Sigmoid colon (tissue), 7 donors: ENCODE data around the gene DIP2C. TPM values are rescaled to one million over a fixed set of nuclear protein-coding genes. Genes with fewer than 3 reads are reported as not detected.
A peak's percentile ranks its signal among the peaks of the same experiment; 100 is the strongest.
"Not testable (repeated sequence)": the region's sequence is repeated elsewhere in the genome, so short reads cannot be mapped to it uniquely, and the experiment has no call there.

Experiments used
- DNase-seq: peaks from one replicate; pipeline ENCODE4 v3.0.0-alpha.2; 2019
- H3K27ac ChIP-seq, 4 donors: fragments of 200-600 bp; sonication (generic); one replicate each; pipeline ENCODE4 v1.5.1; 2016 to 2019; ENCODE audit warnings: mild to moderate bottlenecking in 1 of 4
- H3K27me3 ChIP-seq, 3 donors: fragments of 200-600 bp; sonication (generic); one replicate each; pipeline ENCODE4 v1.5.1; 2019; ENCODE audit warnings: mild to moderate bottlenecking in 1 of 3
- H3K36me3 ChIP-seq, 4 donors: fragments of 200-600 bp; sonication (generic); one replicate each; pipeline ENCODE4 v1.5.1; 2016 to 2019
- H3K4me1 ChIP-seq, 4 donors: fragments of 200-600 bp; sonication (generic); one replicate each; pipeline ENCODE4 v1.5.1; 2017 to 2019
- H3K4me3 ChIP-seq, 4 donors: fragments of 200-600 bp; sonication (generic); one replicate each; pipeline ENCODE4 v1.5.1; 2017 to 2019; ENCODE audit warnings: mild to moderate bottlenecking in 2 of 4, moderate library complexity in 1 of 4
- H3K9me3 ChIP-seq, 4 donors: fragments of 200-600 bp in 3 of 4; sonication (generic) in 3 of 4; one replicate each; pipeline versions ENCODE4 v1.5.1 to v1.6.1; 2013 to 2019
- CTCF ChIP-seq, 4 experiments: fragments of 450-650 bp in 3 of 4; fragments of 200-600 bp in 1 of 4; IDR thresholded peaks; one replicate each; pipeline ENCODE4 v1.5.1; 2016 to 2019; ENCODE audit warnings: antibody characterized with exemption in 4 of 4, mild to moderate bottlenecking in 3 of 4, moderate library complexity in 2 of 4
- EP300 ChIP-seq, 4 donors: sonication (generic); formaldehyde crosslinking; IDR thresholded peaks; one replicate each; pipeline ENCODE4 v1.6.1; 2017; ENCODE audit warnings: antibody characterized with exemption in 4 of 4
- POLR2A ChIP-seq, 2 donors: fragments of 450-650 bp; IDR thresholded peaks; one replicate each; pipeline ENCODE4 v1.6.1; 2016; ENCODE audit warnings: antibody characterized with exemption in 2 of 2, mild to moderate bottlenecking in 2 of 2, moderate library complexity in 2 of 2
- POLR2AphosphoS5 ChIP-seq, 4 donors: sonication (generic); formaldehyde crosslinking; IDR thresholded peaks; one replicate each; pipeline ENCODE4 v1.6.1; 2017; ENCODE audit warnings: antibody characterized with exemption in 4 of 4
- WGBS, 2 donors: extraction: QIAGEN DNeasy Blood & Tissue Kit; methylation state at CpG; one replicate each; pipeline ENCODE4 v1.1.7; 2013; 5-methylcytosine and 5-hydroxymethylcytosine counted together
- intact Hi-C: fragments of 100-400 bp; cut with DNase I; formaldehyde crosslinking; loops from one replicate; pipeline ENCODE4 v1.15.1; 2023
- polyA plus RNA-seq, 3 donors: library from polyadenylated mRNA; stranded (reverse); fragments of 200-250 nt; gene quantifications; one replicate each; pipeline ENCODE4 v1.2.3, GENCODE V29; 2013
- total RNA-seq, 4 donors: library from RNA; depleted of rRNA; stranded (reverse); fragments of >200 nt; gene quantifications; one replicate each; pipeline ENCODE4 v1.1.0, GENCODE V29; 2016
- donor health status: healthy with polysubstance abuse.
- donor health status: Bipolar disorder and iron deficiency.
- donor health status: healthy.

The DIP2C gene
- total and polyA plus RNA-seq, 7 donors = 1.8 to 67.9 (median 42.1) TPM

- intact Hi-C loops = no loop called here
- no peaks in the 10 kb centered on the region for H3K27me3 ChIP-seq
- peak overlapping the region in 3 of 4 donors; percentile 89 to 96 (median 89) for H3K27ac ChIP-seq
- H3K4me3 ChIP-seq = no peak overlapping the region
- TF ChIP-seq CTCF (IDR thresholded peaks at IDR 0.05) (no peak), POLR2A (IDR thresholded peaks at IDR 0.05) (no peak), EP300 (IDR thresholded peaks at IDR 0.05) (no peak), POLR2AphosphoS5 (IDR thresholded peaks at IDR 0.05) (no peak)
- H3K36me3 ChIP-seq = no peaks in the 10 kb centered on the region
- no peak for DNase-seq
- 95 to 96% methylated on average over 8 of the region's 8 CpGs for WGBS, 2 donors
- peaks cover 0 to 80% (median 67%) of the 10 kb centered on the region in 4 donors for H3K4me1 ChIP-seq
- H3K9me3 ChIP-seq = no peaks in the 10 kb centered on the region
Measured at GRCh38 chr10:655184-655583, 34.3 kb downstream of the DIP2C start.

GRCh38 chr10:654647-654996 is 34.8 kb downstream of the DIP2C start:
- no peak for DNase-seq
- Histone ChIP-seq H3K36me3 (no peaks in the 10 kb centered on the region), H3K27ac (peak overlapping the region in 3 of 4 donors; percentile 89 to 96 (median 89)), H3K27me3 (no peaks in the 10 kb centered on the region), H3K9me3 (no peaks in the 10 kb centered on the region), H3K4me3 (no peak overlapping the region), H3K4me1 (peaks cover 0 to 78% (median 67%) of the 10 kb centered on the region in 4 donors)
- TF ChIP-seq POLR2AphosphoS5 (IDR thresholded peaks at IDR 0.05) = no peak
- TF ChIP-seq POLR2A (IDR thresholded peaks at IDR 0.05) = no peak
- TF ChIP-seq CTCF (IDR thresholded peaks at IDR 0.05) = no peak
- TF ChIP-seq EP300 (IDR thresholded peaks at IDR 0.05) = no peak
- WGBS, 2 donors = 76 to 86% methylated on average over 6 of the region's 6 CpGs
- intact Hi-C loops = loop anchor here (5.0 kb wide), 1 partner anchor 33 kb away; the partner anchor contains the start of gene DIP2C

DNA sequence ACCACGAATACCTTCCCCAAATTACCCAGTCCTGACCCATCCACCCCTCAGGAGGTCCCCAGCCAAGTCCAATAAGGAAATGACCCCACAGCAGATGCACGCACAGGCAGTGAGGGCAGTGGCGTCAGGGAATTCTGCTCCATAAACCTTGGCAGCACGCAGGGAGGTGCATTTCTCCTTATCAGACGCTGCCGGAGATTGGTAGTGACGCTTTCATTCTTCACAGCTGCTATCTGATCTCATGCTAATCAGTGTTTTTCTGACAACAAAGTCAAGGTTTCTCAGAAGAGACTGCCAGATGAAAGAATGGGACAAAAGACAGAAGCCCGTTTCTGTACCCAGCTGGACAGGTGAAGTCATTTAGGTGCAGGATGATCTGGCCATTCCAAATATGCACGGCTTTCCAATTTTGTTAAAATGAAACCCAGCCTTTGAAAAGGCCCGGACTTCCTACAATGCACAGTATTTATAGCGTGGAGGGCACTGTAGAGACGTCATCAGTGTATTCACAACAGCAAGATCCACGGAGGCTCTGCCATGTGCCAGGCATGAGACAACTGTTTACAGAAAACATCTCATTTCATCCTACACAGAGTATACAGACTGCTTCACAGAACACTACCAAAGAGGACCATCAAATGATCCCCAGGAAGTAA is 35.3 kb downstream of the DIP2C start:
- intact Hi-C loops = loop anchor here (5.0 kb wide), 1 partner anchor 33 kb away; the partner anchor contains the start of gene DIP2C
- no peak overlapping the region for H3K4me3 ChIP-seq
- WGBS, 2 donors = 12 to 49% methylated on average over 13 of the region's 13 CpGs

GRCh38 chr10:652832-653459 is 36.5 kb downstream of the DIP2C start:
- H3K36me3 ChIP-seq, H3K4me3 ChIP-seq, H3K27me3 ChIP-seq, H3K9me3 ChIP-seq: not testable (repeated sequence)
- intact Hi-C loops = loop anchor here (5.0 kb wide), 1 partner anchor 34 kb away; the partner anchor contains the start of gene DIP2C
- peak; percentile 51 for DNase-seq
- peak overlapping the region in 3 of 4 donors; percentile 89 to 96 (median 89) for H3K27ac ChIP-seq
- H3K4me1 ChIP-seq = peaks cover 0 to 70% (median 58%) of the 10 kb centered on the region in 4 donors
- 92 to 94% methylated on average over 13 of the region's 13 CpGs for WGBS, 2 donors

More for the DNA sequence above, 35.3 kb downstream of the DIP2C start:
- H3K36me3 ChIP-seq = no peaks in the 10 kb centered on the region
- no peaks in the 10 kb centered on the region for H3K9me3 ChIP-seq
- DNase-seq = no peak
- TF ChIP-seq POLR2AphosphoS5 (IDR thresholded peaks at IDR 0.05) (peak in 3 of 4 donors; percentile 10 to 30 (median 20)), POLR2A (IDR thresholded peaks at IDR 0.05) (no peak), CTCF (IDR thresholded peaks at IDR 0.05) (no peak), EP300 (IDR thresholded peaks at IDR 0.05) (peak in 3 of 4 donors; percentile 56 to 73 (median 68))
- peaks cover 0 to 78% (median 67%) of the 10 kb centered on the region in 4 donors for H3K4me1 ChIP-seq
- H3K27ac ChIP-seq = peak overlapping the region in 3 of 4 donors; percentile 89 to 96 (median 89)
- no peaks in the 10 kb centered on the region for H3K27me3 ChIP-seq

DNA sequence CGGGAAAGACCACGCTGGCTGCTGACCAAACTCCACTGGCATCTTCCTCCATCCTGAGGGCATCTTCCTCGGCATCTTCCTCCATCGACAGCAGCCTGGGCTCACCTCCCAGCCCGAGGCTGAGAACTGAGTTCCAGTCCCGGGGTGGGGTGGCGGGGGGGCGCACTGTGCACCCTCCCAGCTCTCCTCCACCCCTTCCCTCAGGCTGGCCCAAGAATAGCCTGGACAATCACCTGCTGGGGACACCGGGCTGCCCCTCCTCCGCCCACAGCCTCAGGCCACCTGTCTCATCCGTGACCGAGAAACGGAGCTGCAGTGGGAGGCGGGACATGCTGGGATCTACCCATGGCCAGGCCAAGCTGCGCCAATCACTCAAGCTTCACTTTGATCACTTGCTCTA is 37.2 kb downstream of the DIP2C start:
- Histone ChIP-seq H3K36me3 (no peaks in the 10 kb centered on the region), H3K4me3 (no peak overlapping the region), H3K9me3 (no peaks in the 10 kb centered on the region), H3K27ac (peak overlapping the region; percentile 80 to 96 (median 89)), H3K4me1 (peaks cover 0 to 71% (median 59%) of the 10 kb centered on the region in 4 donors), H3K27me3 (no peaks in the 10 kb centered on the region)
- intact Hi-C loops = loop anchor here (5.0 kb wide), 1 partner anchor 35 kb away; the partner anchor contains the start of gene DIP2C
- TF ChIP-seq POLR2AphosphoS5 (IDR thresholded peaks at IDR 0.05) (no peak), POLR2A (IDR thresholded peaks at IDR 0.05) (no peak), CTCF (IDR thresholded peaks at IDR 0.05) (no peak), EP300 (IDR thresholded peaks at IDR 0.05) (no peak)
- 96% methylated on average over 15 of the region's 15 CpGs for WGBS, 2 donors
- peak; percentile 63 for DNase-seq
